K562 (cell line): ENCODE results near the gene VASH1. TPM values are rescaled to one million over a fixed set of nuclear protein-coding genes. Genes with fewer than 3 reads are reported as not detected.

ENCODE experiments used
- ATAC-seq: fragments of 200-7000 bp; cut with Tn5 transposase; 3 replicates; pipeline ENCODE4 v1.9.1; 2020; ENCODE audit warnings: moderate library complexity
- BruUV-seq: library from RNA; stranded (reverse); fragments of 400-500 nt; replicated peaks from 2 replicates; lab custom pipeline; 2021; lab: Mats Ljungman, UMichigan
- CTCF ChIA-PET: fragments of 300-600 bp; formaldehyde crosslinking; extraction: SDS; loops from one replicate; lab custom pipeline; 2021; ENCODE audit warnings: low intra/inter-chr PET ratio; lab: Yijun Ruan, JAX
- POLR2A ChIA-PET: fragments of 300-600, 350-650 bp; sonication (Branson Sonifier 250); formaldehyde crosslinking; extraction: SDS; loops from one replicate; lab custom pipeline; 2021; ENCODE audit warnings: antibody characterized with exemption, inconsistent platforms; lab: Yijun Ruan, JAX
- DNase-seq, 4 experiments: peaks; one replicate each; pipeline versions ENCODE4 v3.0.0 to v3.0.0-alpha.2; 2011 to 2018; ENCODE audit warnings: low spot score in 3 of 4, mixed read lengths in 3 of 4; ENCODE audit errors: extremely low read depth in 1 of 4
- FAIRE-seq: peaks from 2 replicates; lab custom pipeline; 2011; peaks lifted over from hg19 to GRCh38; lab: Jason Lieb, UNC
- H2AFZ ChIP-seq: 2 replicates; pipeline ENCODE4 v1.6.0; 2011; ENCODE audit warnings: low read depth, low read length, control low read depth, inconsistent platforms
- H3K27ac ChIP-seq: fragments of 200-600 bp; 3 replicates; pipeline ENCODE4 v1.8.0; 2011; ENCODE audit warnings: low read depth, mild to moderate bottlenecking, control low read depth, inconsistent platforms, low read length, moderate library complexity, mixed read lengths; ENCODE audit errors: extremely low read depth
- H3K27me3 ChIP-seq, 2 experiments: fragments of 300-600 bp in 1 of 2; 2 replicates in 1 of 2; 3 replicates in 1 of 2; pipeline versions ENCODE4 v1.6.0 to v1.8.0; 2011; ENCODE audit warnings: inconsistent platforms in 2 of 2, low read length in 2 of 2, mild to moderate bottlenecking in 1 of 2, mixed read lengths in 1 of 2, moderate library complexity in 1 of 2; ENCODE audit not compliant: control insufficient read depth in 2 of 2, insufficient read depth in 2 of 2
- H3K36me3 ChIP-seq: fragments of 300-600 bp; 3 replicates; pipeline ENCODE4 v1.8.0; 2011; ENCODE audit warnings: mild to moderate bottlenecking, low read length, inconsistent platforms; ENCODE audit not compliant: control insufficient read depth, insufficient read depth
- H3K4me1 ChIP-seq, 2 experiments: fragments of 200-600 bp in 1 of 2; replicated peaks in 1 of 2; 2 replicates in 1 of 2; 3 replicates in 1 of 2; pipeline versions ENCODE4 v1.5.1 to v1.8.0; 2011; ENCODE audit warnings: inconsistent platforms in 2 of 2, low read length in 2 of 2, mild to moderate bottlenecking in 1 of 2, mixed read lengths in 1 of 2, moderate library complexity in 1 of 2; ENCODE audit not compliant: control insufficient read depth in 2 of 2, insufficient read depth in 2 of 2
- H3K4me2 ChIP-seq: 2 replicates; pipeline ENCODE4 v1.6.1; 2011; ENCODE audit warnings: low read length, control low read depth, inconsistent platforms, mixed read lengths; ENCODE audit not compliant: insufficient read depth
- H3K4me3 ChIP-seq: fragments of 200-600 bp; sonication (generic), shearing (Covaris generic); 2 replicates; pipeline ENCODE4 v1.5.1; 2016; ENCODE audit warnings: control low read depth, inconsistent platforms
- H3K79me2 ChIP-seq: fragments of 200-600 bp; 3 replicates; pipeline ENCODE4 v1.8.0; 2011; ENCODE audit warnings: low read length, inconsistent platforms; ENCODE audit not compliant: control insufficient read depth, insufficient read depth
- H3K9ac ChIP-seq, 2 experiments: 2 replicates each; pipeline versions ENCODE4 v1.6.0 to v1.6.1; 2011; ENCODE audit warnings: low read depth in 2 of 2, low read length in 2 of 2, control low read depth in 1 of 2, inconsistent platforms in 1 of 2, mild to moderate bottlenecking in 1 of 2, mixed read lengths in 1 of 2; ENCODE audit not compliant: insufficient read depth in 1 of 2
- H3K9me1 ChIP-seq: one replicate; pipeline ENCODE4 v1.6.0; 2011; ENCODE audit warnings: inconsistent platforms, mild to moderate bottlenecking, low read length, moderate library complexity; ENCODE audit not compliant: control insufficient read depth, insufficient read depth
- H3K9me3 ChIP-seq: replicated peaks from 2 replicates; pipeline ENCODE4 v1.5.1; 2011; ENCODE audit warnings: low read depth, low read length, inconsistent platforms; ENCODE audit not compliant: control insufficient read depth, insufficient read depth
- H4K20me1 ChIP-seq: replicated peaks from 2 replicates; pipeline ENCODE4 v1.6.1; 2011; ENCODE audit warnings: low read length, inconsistent platforms, mixed read lengths; ENCODE audit not compliant: control insufficient read depth, insufficient read depth
- CEBPG ChIP-seq, 3 experiments: fragments of 200-800 bp in 1 of 3; sonication (Bioruptor generic) in 1 of 3; sonication (generic) in 1 of 3; formaldehyde crosslinking in 1 of 3; IDR thresholded peaks in 2 of 3; conservative IDR thresholded peaks in 1 of 3; 2 replicates each; pipeline versions ENCODE4 v1.6.1 to v1.8.0; 2016 to 2022; ENCODE audit warnings: missing compliant biosample characterization in 2 of 3, missing genetic modification characterization in 2 of 3, mild to moderate bottlenecking in 1 of 3, missing genetic modification reagents in 1 of 3
- CREB1 ChIP-seq, 2 experiments: sonication (generic) in 1 of 2; formaldehyde crosslinking in 1 of 2; IDR thresholded peaks; 2 replicates each; pipeline versions ENCODE4 v1.6.1 to v1.8.0; 2012 to 2022; ENCODE audit warnings: inconsistent platforms in 1 of 2, mild to moderate bottlenecking in 1 of 2, missing genetic modification reagents in 1 of 2, moderate library complexity in 1 of 2
- CREM ChIP-seq: IDR thresholded peaks from 2 replicates; pipeline ENCODE4 v1.6.1; 2014; ENCODE audit warnings: antibody characterized with exemption, low read depth
- CSDE1 ChIP-seq, 2 experiments: fragments of 450-650 bp; IDR thresholded peaks; 2 replicates each; pipeline ENCODE4 v1.6.1; 2016; ENCODE audit warnings: mild to moderate bottlenecking in 1 of 2
- KAT7 ChIP-seq: sonication (generic); formaldehyde crosslinking; IDR thresholded peaks from 2 replicates; pipeline ENCODE4 v1.8.0; 2022; ENCODE audit warnings: missing genetic modification reagents, mild to moderate bottlenecking, borderline replicate concordance
- NFYB ChIP-seq: IDR thresholded peaks from 2 replicates; pipeline ENCODE4 v1.6.1; 2011; ENCODE audit warnings: mild to moderate bottlenecking, moderate library complexity; ENCODE audit not compliant: insufficient read length; ENCODE audit errors: extremely low read depth
- PHF20 ChIP-seq: fragments of 450-650 bp; IDR thresholded peaks from 2 replicates; pipeline ENCODE4 v1.6.1; 2018; ENCODE audit not compliant: partially characterized antibody
- RBFOX2 ChIP-seq: fragments of 200-400 bp; formaldehyde crosslinking; IDR thresholded peaks from 2 replicates; pipeline ENCODE4 v1.6.1; 2017; ENCODE audit warnings: low read depth, mild to moderate bottlenecking, low read length, moderate library complexity
- SP2 ChIP-seq: IDR thresholded peaks from 2 replicates; pipeline ENCODE4 v1.6.1; 2011; ENCODE audit warnings: mild to moderate bottlenecking, low read depth, low read length, moderate library complexity; ENCODE audit not compliant: poor library complexity, severe bottlenecking; ENCODE audit errors: extremely low read depth
- TAF15 ChIP-seq: fragments of 200-400 bp; formaldehyde crosslinking; IDR thresholded peaks from 2 replicates; pipeline ENCODE4 v1.6.1; 2017; ENCODE audit warnings: mild to moderate bottlenecking, low read depth, low read length, moderate library complexity
- ZNF347 ChIP-seq: fragments of 450-650 bp; formaldehyde crosslinking; IDR thresholded peaks from 2 replicates; pipeline ENCODE4 v1.4.0; 2020; ENCODE audit warnings: low read depth, mild to moderate bottlenecking, moderate library complexity
- WGBS: fragments of 100-300 bp; shearing (Covaris generic); methylation state at CpG from one replicate; pipeline ENCODE4 v1.1.6; 2016; ENCODE audit warnings: low coverage, mixed read lengths; ENCODE audit not compliant: insufficient coverage; ENCODE audit errors: missing lambda C conversion rate; 5-methylcytosine and 5-hydroxymethylcytosine counted together
- in situ Hi-C: fragments of 300-500 bp; cut with MboI; formaldehyde crosslinking; loops from 4 replicates; pipeline ENCODE4 v1.15.0; 2018; ENCODE audit warnings: inconsistent platforms, mixed read lengths
- intact Hi-C: fragments of 100-400 bp; cut with micrococcal nuclease; formaldehyde crosslinking; loops from 2 replicates; pipeline ENCODE4 v1.14.2; 2022
- polyA plus RNA-seq, 8 experiments: library from polyadenylated mRNA; depleted of rRNA in 4 of 8; stranded (reverse) in 5 of 8; unstranded in 3 of 8; fragments of >200 nt; fragmentation: Nextera tagmentation in 2 of 8; fragmentation: Illumina TruSeq in 1 of 8; extraction: Ambion mirVana in 2 of 8; extraction: Trizol in 1 of 8; gene quantifications; 2 replicates each; pipeline versions ENCODE4 v1.2.1 to v1.2.3, GENCODE V29; 2011 to 2014; ENCODE audit warnings: inconsistent platforms in 1 of 8, missing spikeins in 1 of 8
- total RNA-seq, 7 experiments: library from RNA; depleted of rRNA in 6 of 7; stranded (reverse); fragments of >200 nt in 6 of 7; fragmentation: Illumina TruSeq in 2 of 7; extraction: Trizol in 2 of 7; gene quantifications; 2 replicates each; pipeline versions ENCODE4 v1.2.1 to v1.2.3, GENCODE V29; 2011 to 2021; ENCODE audit warnings: low replicate concordance in 1 of 7

Gene VASH1
- total and polyA plus RNA-seq, 9 of the 15 experiments (the other 6 are each of a cell fraction or from before 2014, with no cell fraction given) = 0.01 to 0.43 (median 0.13) TPM; not detected in 1

GRCh38 chr14:76736514-76736913 is 24.8 kb upstream of the VASH1 start (continued):
- TF ChIP-seq TAF15 (no peak), PHF20 (no peak), CREB1 (IDR thresholded peaks at IDR 0.05) (no peak), CREB1 (CRISPR knock-in tag; IDR thresholded peaks at IDR 0.05) (no peak), ZNF347 (CRISPR knock-in tag) (no peak), NFYB (no peak), CSDE1 (IDR thresholded peaks at IDR 0.05) (no peak), RBFOX2 (no peak), CEBPG (CRISPR knock-in tag; IDR thresholded peaks at IDR 0.05) (no peak), CEBPG (tag; conservative IDR thresholded peaks at IDR 0.05 in 1 of 2, IDR thresholded peaks at IDR 0.05 in 1 of 2) (no peak), KAT7 (CRISPR knock-in tag) (no peak), SP2 (no peak)

GRCh38 chr14:76741074-76741473 is 20.2 kb upstream of the VASH1 start:
- BruUV-seq = no TSS peak
- no peaks in the 10 kb centered on the region for H3K36me3 ChIP-seq
- no peak overlapping the region for H2AFZ ChIP-seq
- H3K9ac ChIP-seq = no peak overlapping the region
- H3K4me2 ChIP-seq = no peak overlapping the region
- WGBS = 0% methylated on average over 1 of the region's 1 CpG
- H3K4me3 ChIP-seq = no peak overlapping the region
- FAIRE-seq (no peak), ATAC-seq (no peak), DNase-seq (no peak)
- H3K9me3 ChIP-seq = 0 out of 2 replicates have a peak, but pooled peaks cover 2% of the 10 kb centered on the region
- no peaks in the 10 kb centered on the region for H4K20me1 ChIP-seq
- in situ Hi-C loops (no loop called here), intact Hi-C loops (no loop called here)
- ChIA-PET CTCF (no interaction called here), POLR2A (interaction anchor here (0.6 kb wide), 1 partner anchor 20 kb away, joined by 3 read pairs; the partner anchor contains the start of gene VASH1)
- no peaks in the 10 kb centered on the region for H3K27me3 ChIP-seq
- H3K27ac ChIP-seq = no peak overlapping the region
- no peaks in the 10 kb centered on the region for H3K9me1 ChIP-seq
- no peaks in the 10 kb centered on the region for H3K79me2 ChIP-seq
- no peaks in the 10 kb centered on the region for H3K4me1 ChIP-seq
- no peak for TF ChIP-seq CREM
